HG02885 (cell line): ENCODE measurements around the gene RNLS.
A peak's percentile ranks its signal among the peaks of the same experiment; 100 is the strongest.
"Not testable (repeated sequence)": the region's sequence is repeated elsewhere in the genome, so short reads cannot be mapped to it uniquely, and the experiment has no call there.

Source experiments
- ATAC-seq: cut with Tn5 transposase; IDR thresholded peaks from one replicate; pipeline ENCODE4 v1.9.1; 2021; ENCODE audit warnings: mild to moderate bottlenecking; ENCODE audit not compliant: unreplicated experiment, poor library complexity

The RNLS gene

GRCh38 chr10:88276945-88277344, 306.2 kb downstream of the RNLS start:
- not testable (repeated sequence) for ATAC-seq

DNA sequence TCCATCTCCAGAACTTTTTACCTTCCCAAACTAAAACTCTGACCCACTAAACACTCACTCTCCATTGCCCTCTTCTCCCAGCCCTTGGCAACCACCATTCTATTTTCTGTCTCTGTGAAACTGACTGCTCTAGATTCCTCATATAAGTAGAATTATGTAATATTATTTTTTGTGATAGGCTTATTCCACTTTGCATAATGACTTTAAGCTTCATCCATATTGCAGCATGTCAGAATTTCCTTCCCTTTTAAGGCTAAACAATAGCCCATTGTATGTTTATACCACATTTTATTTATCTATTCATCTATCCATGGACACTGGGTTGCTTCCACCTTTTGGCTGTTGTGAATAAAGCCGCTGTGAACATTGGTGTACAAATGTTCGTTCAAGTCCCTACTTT, 308.8 kb downstream of the RNLS start:
- no peak for ATAC-seq

- no peak for ATAC-seq
Observed at GRCh38 chr10:88273567-88273966, 309.6 kb downstream of the RNLS start.

DNA sequence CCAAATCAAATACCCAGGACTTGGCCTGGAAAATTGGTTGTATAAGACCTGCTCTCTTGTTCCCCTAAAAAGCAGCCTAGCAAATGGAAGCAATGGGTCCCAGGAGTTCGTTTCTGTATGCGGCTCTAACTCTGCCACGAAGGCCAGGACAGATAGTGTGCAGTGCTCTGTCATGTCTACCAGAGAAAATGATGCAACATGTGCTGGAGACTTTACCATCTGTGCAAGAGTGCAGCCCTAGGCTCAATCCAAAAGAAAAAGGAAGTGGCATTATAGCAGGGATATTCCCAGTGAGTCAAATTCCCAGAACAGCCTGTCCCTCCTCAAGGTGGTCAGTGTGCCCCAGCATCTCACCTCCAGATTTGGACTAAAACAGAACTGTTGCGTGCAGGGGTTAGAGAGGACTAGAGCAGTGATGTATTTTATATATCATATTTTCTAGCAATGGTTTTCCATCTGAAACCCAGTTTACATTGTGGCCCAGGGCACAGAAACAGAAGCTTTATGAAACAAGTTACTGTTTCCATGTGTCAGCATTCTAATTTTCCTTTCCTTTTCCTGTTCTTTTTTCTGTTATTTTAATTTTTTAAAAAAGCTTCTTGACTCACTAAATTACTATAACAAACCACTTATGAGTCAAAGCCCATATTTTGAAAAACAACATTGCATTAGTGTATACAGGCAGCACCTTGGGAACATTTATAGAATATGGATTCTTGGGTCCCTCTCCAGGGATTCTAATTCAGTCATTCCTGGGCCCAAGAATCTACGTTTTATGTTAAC, 311.2 kb downstream of the RNLS start:
- peak; percentile 28 for ATAC-seq

DNA sequence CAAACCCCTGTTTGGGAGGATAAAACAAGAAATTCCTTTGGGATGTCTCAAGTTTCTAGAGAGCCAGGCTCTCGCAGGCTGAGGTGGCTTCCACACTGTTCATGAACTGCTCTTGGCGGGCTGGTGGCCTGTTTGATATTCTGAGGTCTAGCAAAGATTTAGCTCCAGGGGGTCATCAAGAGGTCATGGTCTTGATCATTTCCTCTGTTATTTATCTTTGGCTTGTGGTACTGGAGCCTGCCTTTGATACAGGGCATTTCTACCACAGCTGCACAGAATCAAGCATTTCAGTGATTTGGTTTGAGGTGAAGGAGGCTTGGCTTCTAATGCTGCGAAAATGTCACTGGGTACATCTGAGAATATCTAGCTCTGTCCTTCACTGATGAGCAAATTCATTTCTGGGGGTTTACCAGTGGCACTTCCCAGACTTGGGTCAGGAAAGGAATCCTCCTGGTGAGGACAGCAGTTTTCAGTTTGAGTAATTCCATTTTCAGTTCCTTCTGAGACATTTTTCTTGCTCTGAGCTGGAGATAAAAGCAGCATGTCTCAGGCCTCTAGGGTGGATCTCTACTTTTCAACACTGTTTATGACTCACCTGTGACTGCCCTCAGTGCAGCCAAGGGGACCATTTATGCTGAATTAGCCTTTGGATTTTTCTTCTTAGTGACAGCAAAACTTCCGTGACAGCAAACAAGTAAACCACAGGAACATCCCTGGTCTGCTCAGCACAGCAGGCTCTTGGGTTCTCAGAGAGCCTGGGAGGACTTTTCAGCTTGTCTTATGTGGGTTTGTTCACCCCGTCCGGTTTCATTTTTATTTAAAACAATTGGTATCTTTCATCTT, 312.0 kb downstream of the RNLS start:
- peak; percentile 87 for ATAC-seq

DNA sequence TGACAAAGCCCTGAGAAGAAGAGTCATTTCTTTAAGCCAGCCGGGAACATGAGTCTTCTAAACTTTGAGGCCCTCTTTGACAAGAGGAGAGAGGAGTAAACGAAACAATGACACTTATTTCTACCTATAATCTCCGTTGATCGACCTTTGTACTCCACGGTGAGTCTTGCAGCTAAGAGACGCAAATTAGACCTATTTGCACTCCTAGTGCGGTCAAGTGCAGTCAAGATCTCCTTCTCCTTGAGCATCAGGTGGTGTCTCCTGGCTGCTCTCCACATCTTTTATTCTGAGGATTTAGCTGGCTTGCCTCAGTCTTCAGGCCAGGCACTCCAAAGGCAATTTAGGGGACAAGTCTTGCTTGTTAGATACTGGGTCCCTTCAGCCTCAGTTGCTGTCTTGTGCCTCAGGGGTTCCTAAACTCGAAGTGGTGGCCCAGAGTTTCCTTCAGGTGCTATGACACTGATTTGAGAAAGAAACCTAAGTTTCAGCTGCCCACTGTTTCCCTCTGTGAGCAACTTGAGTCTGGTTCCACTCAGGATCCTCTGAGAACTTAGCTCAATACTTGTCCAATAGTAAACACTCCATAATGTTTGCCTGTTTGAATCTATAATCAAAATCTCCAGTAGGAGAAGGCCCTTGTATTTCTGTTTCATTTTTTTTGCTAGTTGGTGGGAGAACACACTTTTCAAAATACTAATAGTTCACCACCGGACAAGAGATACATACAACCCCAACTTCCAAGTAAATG, 312.9 kb downstream of the RNLS start:
- ATAC-seq, result no peak

DNA sequence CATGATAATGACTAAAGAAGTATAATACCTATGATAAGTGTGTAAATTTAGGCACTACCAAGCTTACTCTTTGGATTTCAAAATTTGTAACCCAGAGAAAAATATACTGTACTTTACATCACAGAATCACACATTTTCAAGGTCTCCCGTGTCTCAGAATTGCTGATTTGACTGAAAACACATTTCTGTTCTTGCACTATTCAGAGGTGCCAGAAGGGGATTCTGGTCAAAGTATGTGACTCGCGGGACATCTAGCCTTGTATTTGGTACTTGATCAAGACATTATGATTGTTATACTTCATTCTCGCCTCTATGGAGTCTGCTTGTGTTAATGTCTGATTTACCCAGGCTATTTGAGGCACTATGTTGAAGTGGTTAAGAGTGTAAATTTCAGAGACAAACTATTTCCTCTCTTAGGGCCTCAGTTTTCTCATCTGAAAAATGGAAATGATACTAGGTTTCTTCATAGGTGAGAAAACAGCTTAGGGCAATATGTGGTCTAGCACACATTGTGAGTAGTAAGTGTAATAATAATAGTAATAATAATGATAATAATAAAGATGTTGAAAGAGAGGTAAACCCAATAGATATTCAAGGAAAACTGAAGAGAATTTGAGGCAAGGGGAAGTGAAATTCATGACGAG, 320.4 kb downstream of the RNLS start:
- no peak for ATAC-seq

GRCh38 chr10:88261152-88261551, 322.0 kb downstream of the RNLS start:
- ATAC-seq, result no peak

DNA sequence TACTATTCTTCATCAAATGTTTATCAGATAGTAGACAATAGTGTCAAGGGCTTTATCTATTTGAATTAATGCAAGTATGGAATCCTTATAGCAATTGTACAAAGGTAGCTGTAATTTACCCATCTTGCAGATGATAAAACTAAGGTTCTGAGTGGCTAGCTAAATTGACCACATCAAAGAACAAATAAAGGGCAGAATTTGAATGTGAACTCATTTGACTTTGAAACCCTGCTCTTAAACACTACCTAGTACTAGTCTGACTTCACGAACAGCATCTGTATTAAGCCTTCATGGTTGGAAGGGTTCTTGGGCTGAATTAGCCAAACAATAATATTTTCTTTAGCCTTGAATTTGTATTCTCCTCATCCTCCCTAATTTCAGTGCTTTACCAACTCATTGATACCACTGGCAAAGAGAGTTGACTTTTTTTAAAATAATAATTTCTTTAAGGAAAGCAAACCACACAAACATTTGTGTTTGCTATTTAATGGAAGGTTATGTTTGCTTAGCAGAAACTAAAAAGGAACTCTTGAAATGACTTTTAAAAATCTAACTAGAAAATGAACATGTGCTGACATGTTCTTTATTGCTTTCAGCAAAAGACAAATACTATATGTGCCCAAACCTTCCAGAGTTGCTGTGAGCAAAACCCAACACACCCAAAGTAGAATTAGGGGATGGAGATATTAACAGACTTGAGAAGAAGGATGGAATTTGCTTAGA, 322.6 kb downstream of the RNLS start:
- ATAC-seq, result no peak

DNA sequence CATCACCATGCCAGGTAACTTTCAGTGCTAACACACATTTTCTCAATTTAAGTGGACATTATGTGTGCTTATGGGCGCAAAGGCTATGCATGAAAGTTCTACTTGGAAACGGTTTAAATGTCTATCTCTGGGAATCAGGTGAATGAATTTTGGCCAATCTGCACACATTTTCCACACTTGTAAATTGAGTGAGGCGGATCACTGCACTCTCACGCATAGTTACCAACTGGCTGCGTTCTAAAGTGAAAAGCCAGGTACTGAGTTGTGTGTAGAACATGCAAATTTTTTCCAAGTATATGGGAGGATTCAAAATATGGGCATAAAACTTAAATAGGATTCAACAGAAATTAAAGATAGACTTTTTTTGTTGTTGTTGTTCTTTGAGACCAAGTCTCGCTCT, 323.7 kb downstream of the RNLS start:
- ATAC-seq, result no peak

GRCh38 chr10:88256886-88257285, 326.2 kb downstream of the RNLS start:
- no peak for ATAC-seq

DNA sequence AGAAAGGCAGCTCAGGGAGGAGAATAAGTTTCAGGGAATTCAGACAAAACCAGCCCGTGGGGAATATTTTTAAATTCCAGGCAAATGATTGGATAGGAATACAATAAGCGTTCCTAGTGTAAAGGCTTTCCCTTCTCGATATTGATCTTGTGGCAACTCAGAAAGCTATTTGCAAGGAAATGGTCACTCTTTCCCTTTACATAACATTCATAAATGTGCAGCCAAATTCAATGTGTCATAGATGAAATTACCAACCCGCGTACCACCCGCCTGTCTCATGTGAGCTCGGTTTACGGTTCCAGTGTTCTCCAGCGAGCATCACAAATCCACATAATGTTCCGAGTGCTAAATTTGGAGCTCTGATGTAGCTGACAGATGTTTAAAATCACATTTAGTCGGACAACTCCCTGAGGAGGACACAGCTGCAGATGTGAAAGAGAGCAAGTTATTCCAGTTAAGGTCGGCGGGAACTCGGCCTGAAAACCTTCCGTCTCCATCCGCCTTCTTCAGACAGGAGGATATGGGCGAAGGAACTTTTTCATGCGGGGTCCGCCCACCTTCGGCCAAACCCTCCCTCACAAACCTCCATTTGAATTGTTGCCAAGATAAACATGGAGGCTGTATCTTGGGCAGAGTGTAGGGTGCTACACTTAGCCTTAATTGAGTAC, 327.0 kb downstream of the RNLS start:
- no peak for ATAC-seq

DNA sequence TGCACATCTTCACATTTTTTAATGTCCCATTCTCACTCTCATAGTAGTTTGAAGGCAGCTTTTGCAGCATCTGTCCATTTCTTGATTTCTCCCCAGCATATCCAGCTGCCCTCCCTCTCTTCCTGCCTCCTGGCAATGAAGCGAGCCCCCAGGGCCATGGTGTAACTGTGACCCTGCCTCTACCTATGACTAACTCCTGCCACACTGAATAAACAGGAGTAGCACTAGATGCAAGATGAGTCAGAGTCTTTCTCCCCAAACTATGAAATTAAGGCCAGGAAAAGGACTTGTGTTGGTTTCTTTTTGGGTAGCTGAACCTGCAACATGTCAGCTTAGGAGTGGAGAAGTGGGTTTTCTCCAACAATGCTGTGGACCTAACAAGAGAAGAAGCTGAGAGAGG, 329.0 kb downstream of the RNLS start:
- no peak for ATAC-seq

DNA sequence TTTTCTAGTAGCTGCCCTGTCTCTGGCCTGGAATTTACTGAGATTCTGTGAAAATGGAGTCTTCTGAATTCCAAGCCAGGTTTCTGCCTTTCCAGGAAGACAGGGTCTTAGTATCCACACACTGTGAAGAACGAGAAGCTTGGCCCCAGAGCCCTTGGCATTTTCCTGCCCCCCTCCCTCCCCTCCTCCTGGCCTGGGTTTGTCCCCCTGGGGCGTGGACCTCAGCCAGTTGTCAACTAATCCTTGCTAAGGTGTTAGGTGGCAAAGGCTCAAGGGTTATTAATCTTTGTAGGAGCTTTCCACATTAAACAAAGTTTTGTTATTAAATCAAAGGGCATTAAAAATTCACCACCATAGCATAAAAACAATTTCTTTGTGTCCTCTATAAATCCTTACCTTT, 329.5 kb downstream of the RNLS start:
- ATAC-seq, result no peak

DNA sequence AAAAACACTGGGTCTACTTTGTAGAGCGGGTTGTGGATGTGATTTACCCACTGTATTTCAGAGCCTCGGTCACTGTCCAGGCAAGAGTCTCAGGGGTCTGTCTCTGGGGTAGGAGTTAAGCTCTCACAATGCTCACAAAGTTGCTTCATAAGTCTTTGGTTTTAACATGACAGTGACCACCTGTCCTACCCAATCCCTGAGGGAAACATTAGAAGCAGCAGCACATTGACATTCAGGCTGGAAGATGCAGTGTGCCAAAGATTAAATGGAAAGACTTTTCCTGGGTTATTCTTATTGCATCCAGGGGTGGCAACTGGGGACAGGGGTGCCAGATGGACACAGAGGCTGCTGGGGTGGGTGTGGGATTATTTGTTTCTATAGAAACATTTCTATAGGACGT, 330.0 kb downstream of the RNLS start:
- ATAC-seq, result no peak

DNA sequence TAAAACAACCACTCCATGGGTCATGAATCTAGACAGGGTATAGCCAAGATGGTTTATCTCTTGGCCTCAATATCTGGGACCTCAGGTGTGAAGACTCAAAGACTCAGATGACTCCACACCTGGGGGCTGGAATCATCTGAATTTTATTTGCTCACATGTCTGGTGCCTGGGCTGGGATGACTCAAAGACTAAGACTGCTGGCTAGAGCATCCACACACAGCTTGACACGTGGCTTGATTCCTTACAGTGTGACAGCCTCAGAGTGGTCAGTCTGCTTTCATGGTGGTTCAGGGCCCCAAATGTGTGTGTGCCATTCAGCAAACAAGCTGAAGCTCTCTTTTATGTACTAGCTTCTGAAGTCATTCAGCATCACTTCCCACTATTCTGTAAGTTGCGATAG, 333.7 kb downstream of the RNLS start:
- no peak for ATAC-seq

DNA sequence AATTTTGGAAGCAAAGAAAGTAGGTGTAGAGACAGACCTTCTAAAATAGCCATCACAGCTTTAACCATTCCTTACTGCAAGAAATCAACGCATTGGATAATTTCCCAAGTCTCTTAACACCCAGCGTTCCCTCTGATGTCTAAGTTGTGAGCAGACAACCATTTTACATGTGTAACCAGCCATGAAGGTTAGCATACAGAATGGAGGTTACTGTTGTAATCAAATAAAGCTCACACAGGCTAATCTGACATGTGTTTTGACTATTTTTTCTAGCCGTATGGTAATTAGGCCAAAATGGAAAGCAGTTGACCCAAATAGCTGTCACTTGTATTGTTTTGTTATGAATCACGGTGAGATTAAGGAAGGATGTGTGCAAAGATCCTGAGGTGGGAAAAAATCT, 336.4 kb downstream of the RNLS start:
- ATAC-seq, result no peak

DNA sequence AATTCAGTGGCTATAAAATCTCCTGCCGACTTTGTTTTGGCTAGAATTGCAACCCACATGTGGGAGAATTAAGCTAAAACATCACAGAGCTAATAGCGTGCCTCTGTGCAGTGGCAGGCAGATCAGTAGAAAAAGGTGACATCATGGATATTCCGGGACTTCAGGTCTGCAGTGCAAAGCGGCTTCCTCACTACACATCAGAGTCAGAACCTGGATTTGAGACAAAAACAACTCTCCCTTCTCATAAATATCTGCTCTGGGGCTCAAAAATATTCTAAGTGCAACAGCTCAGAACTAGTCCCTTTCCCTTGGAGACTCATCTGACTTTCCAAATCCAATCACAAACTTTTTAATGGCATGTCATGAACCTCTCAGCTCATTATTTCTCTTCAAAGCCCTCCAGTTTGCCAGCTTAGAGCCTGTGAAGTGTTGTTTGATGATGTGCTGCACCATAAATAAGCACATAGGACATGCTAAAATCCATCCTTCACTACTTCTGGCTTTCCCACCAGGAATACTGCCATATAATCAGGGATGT, 337.1 kb downstream of the RNLS start:
- ATAC-seq, result no peak
